HG03060 (cell line): Measurements from ENCODE around the gene RABL3.
"Not testable (repeated sequence)": the region's sequence is repeated elsewhere in the genome, so short reads cannot be mapped to it uniquely, and the experiment has no call there.

Experiments used
- ATAC-seq: cut with Tn5 transposase; IDR thresholded peaks from one replicate; pipeline ENCODE4 v1.9.1; 2021; ENCODE audit warnings: low read depth, moderate number of reproducible peaks; ENCODE audit not compliant: unreplicated experiment

Gene RABL3

DNA sequence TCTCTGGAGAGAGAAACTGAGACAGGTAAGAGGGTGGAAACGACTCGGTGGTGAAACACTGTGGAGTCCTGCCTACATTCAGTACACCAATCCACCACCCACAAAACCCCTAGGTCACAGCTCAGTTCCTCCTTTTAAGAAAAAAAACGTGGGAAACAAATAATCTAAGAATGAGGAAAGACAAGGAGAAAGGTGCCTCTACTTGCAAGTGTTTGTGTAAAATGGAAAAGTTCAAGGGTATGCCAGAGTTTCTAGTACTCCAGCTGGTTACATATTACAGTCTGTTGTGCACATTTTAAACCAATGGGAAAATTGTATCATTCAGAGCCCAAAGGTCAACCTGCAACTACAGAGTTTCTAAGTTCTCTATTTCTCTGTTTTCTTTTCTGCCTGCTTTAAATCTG is 92.5 kb downstream of the RABL3 start:
- ATAC-seq: no peak

- no peak for ATAC-seq
Observed at GRCh38 chr3:120648290-120648689, 94.0 kb downstream of the RABL3 start.

DNA sequence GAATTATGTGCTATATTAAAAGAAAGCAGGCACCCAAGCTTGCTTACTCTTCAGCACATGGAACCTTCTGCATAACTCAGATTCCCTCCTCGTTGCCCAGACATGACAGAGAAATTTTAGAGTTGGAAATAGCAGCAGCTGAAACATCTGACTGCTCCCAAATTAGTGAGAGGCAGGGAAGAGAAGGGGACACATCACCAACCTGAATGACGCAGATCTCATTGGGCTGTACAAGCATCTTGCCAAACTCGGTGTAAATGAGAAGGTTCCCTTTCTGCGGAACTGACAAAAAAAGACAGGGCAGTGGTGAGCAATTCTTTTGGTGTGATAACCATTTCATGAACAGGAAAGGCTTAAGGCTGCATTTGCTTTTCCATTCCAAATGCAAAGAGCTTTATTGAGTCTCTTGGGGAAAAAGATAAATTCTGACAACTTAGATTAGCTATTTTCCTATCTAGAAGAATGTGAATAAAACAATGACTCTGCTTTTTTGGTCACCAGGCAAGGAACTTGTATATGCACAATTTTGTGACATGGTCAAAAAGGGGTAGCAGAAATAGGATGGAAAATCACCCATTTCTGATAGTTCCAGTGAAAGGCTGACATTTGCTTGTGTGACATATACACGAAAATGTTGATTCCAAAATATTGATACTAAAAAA is 95.4 kb downstream of the RABL3 start:
- ATAC-seq: no peak

GRCh38 chr3:120645083-120645845 is 97.1 kb downstream of the RABL3 start:
- no peak for ATAC-seq

GRCh38 chr3:120642368-120642948 is 99.9 kb downstream of the RABL3 start:
- no peak for ATAC-seq

DNA sequence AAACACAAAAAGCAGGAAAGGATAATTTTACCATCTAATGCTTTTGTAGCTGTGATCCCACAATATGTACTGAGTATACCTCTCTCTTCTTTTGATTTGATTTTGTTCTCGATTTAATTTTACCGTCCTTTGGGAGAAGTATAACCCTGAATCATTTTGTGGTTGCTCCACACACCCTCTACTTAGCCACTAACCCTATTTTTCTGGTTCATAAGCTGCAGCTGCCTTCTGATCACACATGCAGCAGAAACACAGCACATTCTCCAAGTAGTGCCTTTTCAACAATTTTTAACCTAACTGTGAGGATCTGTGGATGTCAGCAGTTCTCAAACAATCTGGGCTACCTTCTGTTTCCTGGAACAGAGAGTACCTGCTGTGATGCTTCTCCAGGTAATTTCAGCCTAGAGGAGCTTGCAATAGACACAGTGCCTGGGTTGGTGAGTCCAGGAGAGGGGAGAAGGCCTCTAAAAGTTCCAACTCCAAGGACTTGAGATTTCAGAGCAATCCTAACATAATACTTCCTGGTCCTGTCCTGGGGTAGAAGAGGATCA is 100.5 kb downstream of the RABL3 start:
- ATAC-seq: no peak

GRCh38 chr3:120640231-120640630 is 102.1 kb downstream of the RABL3 start:
- ATAC-seq: no peak

GRCh38 chr3:120638820-120639219 is 103.5 kb downstream of the RABL3 start:
- ATAC-seq: not testable (repeated sequence)

- ATAC-seq: no peak
Observed at GRCh38 chr3:120637851-120638559, 104.3 kb downstream of the RABL3 start.

DNA sequence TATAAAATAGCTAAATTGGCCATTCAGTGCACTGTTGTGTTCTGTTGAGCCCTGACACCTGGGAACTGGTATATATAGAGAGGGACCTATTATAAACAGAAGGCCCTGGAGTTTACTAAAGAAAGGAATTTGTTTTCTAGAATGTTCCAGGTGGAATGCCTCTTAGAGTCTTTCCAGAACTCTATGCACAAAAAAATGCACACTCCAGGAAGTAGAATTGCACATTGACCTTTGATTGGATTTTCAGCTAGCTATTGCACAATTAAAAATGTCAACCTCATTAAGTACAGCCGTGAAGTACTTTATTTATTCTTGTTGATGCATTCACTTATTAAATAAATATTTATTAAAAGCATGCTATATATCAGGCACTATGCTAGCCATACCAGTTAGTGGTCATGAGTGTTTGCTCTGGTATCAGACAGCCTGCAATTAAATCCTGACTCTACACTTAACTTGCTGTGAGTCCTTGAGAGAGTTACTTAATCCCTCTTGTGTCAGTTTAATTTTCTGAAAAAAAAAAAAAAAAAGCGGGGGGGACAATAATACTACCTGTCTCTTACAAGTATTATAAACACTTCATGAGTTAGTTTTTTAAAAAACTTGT is 105.4 kb downstream of the RABL3 start:
- ATAC-seq: no peak
